HG02840 (cell line): Measurements from ENCODE around the gene CERS2.
A peak's percentile ranks its signal among the peaks of the same experiment; 100 is the strongest.

Experiments
- ATAC-seq: cut with Tn5 transposase; IDR thresholded peaks from one replicate; pipeline ENCODE4 v1.9.1; 2021; ENCODE audit warnings: mild to moderate bottlenecking, moderate library complexity, moderate number of reproducible peaks; ENCODE audit not compliant: unreplicated experiment, low FRiP score

Gene CERS2

GRCh38 chr1:150999051-150999674, 24.5 kb upstream of the CERS2 start:
- no peak for ATAC-seq

GRCh38 chr1:150997949-150998348, 23.3 kb upstream of the CERS2 start:
- ATAC-seq = no peak

- no peak for ATAC-seq
These were observed 22.7 kb upstream of the CERS2 start for GRCh38 chr1:150997126-150997872.

- no peak for ATAC-seq
These were observed 21.3 kb upstream of the CERS2 start for GRCh38 chr1:150995896-150996295.

GRCh38 chr1:150995460-150995859, 20.8 kb upstream of the CERS2 start:
- ATAC-seq = no peak

- ATAC-seq = no peak
These were observed 19.6 kb upstream of the CERS2 start for GRCh38 chr1:150994248-150994647.

GRCh38 chr1:150992626-150993025, 18.0 kb upstream of the CERS2 start:
- ATAC-seq = no peak

GRCh38 chr1:150987924-150988323, 13.3 kb upstream of the CERS2 start:
- ATAC-seq = no peak

- ATAC-seq = no peak
These were observed 10.7 kb upstream of the CERS2 start for GRCh38 chr1:150985179-150985825.

- ATAC-seq = no peak
These were observed 7.4 kb upstream of the CERS2 start, which contains the start of gene ANXA9 for GRCh38 chr1:150981805-150982712. Gene ANXA9, plus strand, starts transcription at chr1:150982292. Its CDS starts 814 bp downstream, at chr1:150983106.

GRCh38 chr1:150981177-150981804, 6.7 kb upstream of the CERS2 start:
- no peak for ATAC-seq

GRCh38 chr1:150979092-150980056, 4.7 kb upstream of the CERS2 start:
- ATAC-seq = no peak

- no peak for ATAC-seq
These were observed 2.5 kb upstream of the CERS2 start for GRCh38 chr1:150976879-150977694.

GRCh38 chr1:150976401-150976821, 1.8 kb upstream of the CERS2 start:
- no peak for ATAC-seq

- peak; percentile 53 for ATAC-seq
These were observed 627 bp downstream of the CERS2 start for GRCh38 chr1:150973836-150974579.

GRCh38 chr1:150973258-150973835, 1.3 kb downstream of the CERS2 start:
- no peak for ATAC-seq

- ATAC-seq = no peak
These were observed 2.2 kb downstream of the CERS2 start for GRCh38 chr1:150972417-150972940.
